Stimulated activated CD4-positive, alpha-beta T cell treated with anti-CD3 and anti-CD28 coated beads, TNF-alpha, amount 100 ng/mL, for 1 hour (primary cell): ENCODE results near the gene CCDC141.

Experiments used
- DNase-seq, 3 donors: peaks; one replicate each; pipeline ENCODE4 v3.0.0-alpha.2; 2020; ENCODE audit warnings: low read depth in 3 of 3, low spot score in 1 of 3

Gene CCDC141

GRCh38 chr2:178787934-178788333 is 262.0 kb downstream of the CCDC141 start:
- no peak for DNase-seq

- DNase-seq: no peak
Observed at GRCh38 chr2:178787155-178787554, 262.8 kb downstream of the CCDC141 start.

GRCh38 chr2:178783889-178784288 is 266.0 kb downstream of the CCDC141 start:
- DNase-seq: no peak

- DNase-seq: no peak
Observed at GRCh38 chr2:178782236-178782635, 267.7 kb downstream of the CCDC141 start.
